LHCN-M2 (cell line): ENCODE results near the gene TMEM132D. TPM values are rescaled to one million over a fixed set of nuclear protein-coding genes. Genes with fewer than 3 reads are reported as not detected.

Experiments
- DNase-seq: peaks from one replicate; pipeline ENCODE4 v3.0.0-alpha.2; 2012; ENCODE audit warnings: low read depth
- total RNA-seq: library from RNA; depleted of rRNA; stranded (reverse); fragments of >200 nt; gene quantifications from 2 replicates; pipeline ENCODE4 v1.2.3, GENCODE V29; 2014

TMEM132D gene
- total RNA-seq, 1 experiment from 2014 or later, result not detected

DNA sequence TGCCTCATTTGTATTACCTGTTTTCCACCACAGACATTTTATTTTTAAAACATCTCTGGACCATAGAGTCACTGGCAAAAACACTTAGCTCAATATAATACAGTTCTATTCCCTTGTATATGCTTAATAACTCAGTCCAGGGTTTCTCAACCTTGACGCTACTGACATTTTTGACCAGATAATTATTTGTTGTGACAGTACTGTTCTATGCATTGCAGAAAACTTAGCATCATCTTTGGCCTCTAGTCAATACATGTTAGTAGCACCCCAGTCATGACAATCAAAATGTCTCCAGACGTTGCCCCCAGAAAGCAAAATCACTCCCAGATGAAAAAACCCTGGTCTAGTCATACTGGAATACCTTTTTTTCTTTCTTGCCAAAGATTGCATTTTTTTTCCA, 174.7 kb downstream of the TMEM132D start:
- DNase-seq, result no peak

- no peak for DNase-seq
Observed at GRCh38 chr12:129727100-129727499, 176.7 kb downstream of the TMEM132D start.

GRCh38 chr12:129723260-129723659, 180.6 kb downstream of the TMEM132D start:
- no peak for DNase-seq

DNA sequence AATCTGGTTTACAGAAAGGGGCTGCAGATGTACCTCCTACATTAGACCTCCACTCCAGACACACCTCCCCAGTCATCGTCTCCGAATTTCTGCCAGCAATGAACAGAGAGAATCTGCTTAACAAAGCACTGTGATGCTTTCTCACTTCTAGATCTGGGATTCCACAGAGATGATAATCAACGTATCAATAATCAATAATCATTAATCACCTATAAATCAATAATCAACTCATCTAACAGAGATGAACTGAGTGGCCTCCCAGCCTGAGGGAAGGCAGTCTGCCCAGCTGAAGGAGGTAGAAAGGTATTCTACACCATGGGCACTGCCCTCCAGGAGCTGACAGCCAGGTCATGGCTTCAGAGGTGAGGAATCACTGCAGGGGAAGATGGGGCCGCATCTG, 183.2 kb downstream of the TMEM132D start:
- DNase-seq, result no peak

- DNase-seq, result no peak
Observed at GRCh38 chr12:129719416-129719815, 184.4 kb downstream of the TMEM132D start.

GRCh38 chr12:129717438-129717837, 186.4 kb downstream of the TMEM132D start:
- DNase-seq, result no peak

DNA sequence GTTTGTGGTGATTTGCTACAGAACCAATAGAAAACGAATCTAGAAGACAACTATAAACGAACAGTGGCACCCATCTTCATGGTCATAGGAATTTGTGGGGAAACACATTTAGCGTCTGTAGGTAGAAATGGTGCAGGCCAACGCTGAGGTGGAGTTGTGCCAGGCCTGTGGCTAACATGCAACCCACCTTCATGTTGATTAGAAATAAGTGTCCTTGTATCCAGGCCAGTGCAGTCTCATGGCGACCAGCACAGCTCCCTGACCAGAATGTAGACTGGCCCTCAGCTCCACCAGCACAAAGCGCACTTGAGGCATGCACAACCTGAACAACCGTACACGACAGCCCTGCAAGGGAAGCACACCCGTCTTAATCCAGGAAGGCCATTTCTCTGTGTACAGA, 187.0 kb downstream of the TMEM132D start:
- DNase-seq, result no peak

DNA sequence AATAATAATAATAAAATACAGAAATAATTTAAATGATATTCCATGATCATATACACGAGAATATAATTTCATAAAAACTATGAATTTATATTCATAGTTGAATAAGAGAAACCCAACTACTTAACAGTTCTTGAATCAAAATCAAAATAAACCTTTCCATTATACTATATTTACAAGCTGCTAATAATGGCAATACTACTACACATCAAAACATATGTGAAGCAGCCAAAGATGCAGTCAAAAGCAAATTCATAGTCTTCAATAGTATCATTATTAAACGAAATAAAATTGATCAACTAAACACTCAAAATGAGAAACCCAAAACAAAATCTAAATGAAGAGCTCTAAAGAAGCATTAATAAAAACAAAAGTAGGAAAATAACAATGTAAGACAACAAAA, 197.1 kb downstream of the TMEM132D start:
- no peak for DNase-seq

DNA sequence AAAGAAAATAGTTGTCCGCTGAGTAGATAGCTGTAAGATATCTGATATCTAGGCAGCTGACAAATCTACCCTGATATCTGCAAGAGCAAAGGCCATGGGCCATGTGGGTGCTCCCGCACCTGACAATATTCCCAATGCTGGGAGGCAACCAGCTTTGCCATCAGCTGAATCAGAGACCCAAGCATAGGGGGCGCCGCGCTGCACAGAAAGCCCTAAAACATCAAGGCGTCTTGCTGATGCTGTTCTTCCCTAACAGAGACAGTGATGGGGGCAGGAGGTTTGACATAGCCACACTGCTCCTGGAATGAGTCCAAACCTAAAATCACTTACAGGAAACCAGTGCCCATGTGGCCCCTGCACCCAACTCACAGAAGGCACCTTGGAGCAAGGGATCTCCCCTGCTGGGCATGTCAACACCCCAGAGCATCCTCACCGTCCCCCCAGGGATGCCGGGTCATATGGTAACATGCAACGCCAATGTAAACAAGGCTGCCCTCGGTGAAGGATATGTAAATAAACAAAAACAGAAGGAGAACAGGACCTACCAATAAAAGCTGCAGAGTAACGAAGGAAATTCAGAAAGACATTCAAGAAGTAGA, 199.5 kb downstream of the TMEM132D start:
- DNase-seq, result no peak

GRCh38 chr12:129701631-129702101, 202.2 kb downstream of the TMEM132D start:
- DNase-seq, result no peak

GRCh38 chr12:129700036-129700435, 203.8 kb downstream of the TMEM132D start:
- no peak for DNase-seq

GRCh38 chr12:129696926-129697325, 206.9 kb downstream of the TMEM132D start:
- DNase-seq, result no peak

DNA sequence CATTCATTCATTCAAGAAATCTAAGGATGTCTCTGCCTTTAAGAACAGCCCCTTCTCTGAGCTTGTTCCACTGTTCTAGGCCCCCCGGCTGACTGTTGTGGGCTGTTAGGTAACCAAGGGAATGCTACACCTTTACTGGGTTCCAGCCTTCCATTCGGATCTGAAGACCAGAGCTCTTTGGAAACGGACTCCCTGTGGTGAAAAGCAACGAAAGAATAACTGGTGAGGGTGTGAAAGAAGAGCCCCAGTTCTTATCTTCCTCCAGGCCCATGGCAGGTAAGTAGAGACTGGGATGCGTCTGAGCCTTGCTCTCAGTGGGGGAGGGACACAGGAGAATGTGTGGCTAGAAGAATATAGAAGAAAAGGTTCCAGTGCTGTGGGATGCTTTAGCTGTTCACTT, 207.4 kb downstream of the TMEM132D start:
- DNase-seq, result no peak

- DNase-seq, result no peak
Observed at GRCh38 chr12:129693731-129694130, 210.1 kb downstream of the TMEM132D start.

- no peak for DNase-seq
Observed at GRCh38 chr12:129687731-129688130, 216.1 kb downstream of the TMEM132D start.

DNA sequence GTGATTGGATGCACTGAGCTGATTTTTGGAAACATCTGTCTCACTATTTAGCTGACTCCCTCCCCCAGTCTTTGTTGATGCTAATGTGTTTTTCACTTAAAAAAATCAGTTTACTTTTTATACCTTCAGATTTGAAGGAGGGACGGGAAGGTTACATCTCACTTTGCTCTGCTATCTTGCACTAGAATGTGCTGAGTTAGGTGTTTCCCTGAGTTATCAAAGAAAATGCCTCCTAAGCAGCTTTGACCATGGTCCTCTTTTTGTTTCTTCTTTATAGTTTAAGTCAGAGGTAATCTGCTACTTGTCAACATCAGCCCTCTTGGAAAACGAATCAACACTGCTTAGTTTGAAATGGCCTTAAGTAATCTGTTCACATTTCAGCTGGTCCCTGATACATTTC, 222.0 kb downstream of the TMEM132D start:
- no peak for DNase-seq

DNA sequence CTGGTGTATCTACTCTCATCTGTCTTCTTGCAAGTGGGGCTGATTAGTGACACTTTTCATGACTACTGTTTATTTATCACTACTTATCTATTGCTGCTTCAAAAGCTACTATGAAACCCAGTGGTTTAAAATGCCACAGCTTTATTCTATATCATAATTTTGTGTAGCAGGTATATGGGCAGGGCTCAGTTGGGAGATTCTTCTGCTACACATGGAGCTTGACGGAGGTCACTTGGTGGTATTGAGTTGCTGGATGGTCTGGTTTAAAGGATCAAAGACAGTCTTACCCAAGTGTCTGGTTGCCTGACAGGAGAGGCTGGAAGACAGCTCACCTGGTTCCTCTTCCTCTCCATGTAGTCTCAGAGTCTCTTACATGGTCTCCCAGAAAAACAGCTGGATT, 222.7 kb downstream of the TMEM132D start:
- DNase-seq, result no peak

- no peak for DNase-seq
Observed at GRCh38 chr12:129676411-129676810, 227.4 kb downstream of the TMEM132D start.

GRCh38 chr12:129675947-129676346, 227.9 kb downstream of the TMEM132D start:
- DNase-seq, result no peak

DNA sequence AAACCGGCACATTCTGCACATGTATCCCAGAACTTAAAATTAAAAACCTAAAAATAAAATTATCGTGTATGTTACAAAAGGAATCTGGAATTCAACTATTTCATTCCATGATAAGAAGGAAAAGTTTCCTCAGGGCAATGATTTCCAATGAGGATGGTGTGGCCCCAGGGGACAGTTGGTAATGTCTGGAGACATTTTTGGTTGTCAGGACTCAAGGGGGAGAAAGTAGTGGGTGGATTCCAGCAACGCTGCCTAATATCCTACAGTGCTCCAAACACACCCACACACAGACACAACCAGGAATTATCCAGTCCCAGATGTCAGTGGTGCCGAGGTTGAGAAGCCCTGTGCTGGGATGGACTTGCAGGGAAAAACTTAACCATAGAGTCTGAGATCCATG, 228.3 kb downstream of the TMEM132D start:
- DNase-seq, result no peak

GRCh38 chr12:129673806-129674205, 230.0 kb downstream of the TMEM132D start:
- no peak for DNase-seq

- DNase-seq, result no peak
Observed at GRCh38 chr12:129672110-129672509, 231.7 kb downstream of the TMEM132D start.

- DNase-seq, result no peak
Observed at GRCh38 chr12:129670256-129670920, 233.4 kb downstream of the TMEM132D start.
